Esophagus muscularis mucosa (tissue), 4 donors: ENCODE results near the gene LVRN. TPM values are rescaled to one million over a fixed set of nuclear protein-coding genes. Genes with fewer than 3 reads are reported as not detected.
A peak's percentile ranks its signal among the peaks of the same experiment; 100 is the strongest.

ENCODE experiments used
- DNase-seq: peaks from one replicate; pipeline ENCODE4 v3.0.0-alpha.2; 2017; ENCODE audit errors: extremely low spot score
- H3K27ac ChIP-seq, 4 donors: fragments of 200-600 bp; sonication (generic); replicated peaks in 1 of 4; 1 replicate in 3 of 4; 2 replicates in 1 of 4; pipeline ENCODE4 v1.5.1; 2016 to 2019; ENCODE audit warnings: mild to moderate bottlenecking in 1 of 4
- H3K27me3 ChIP-seq, 4 donors: fragments of 200-600 bp; sonication (generic); one replicate each; pipeline versions ENCODE4 v1.5.1 to v1.6.0; 2016 to 2019
- H3K36me3 ChIP-seq, 4 donors: fragments of 200-600 bp; sonication (generic); one replicate each; pipeline ENCODE4 v1.5.1; 2016 to 2019
- H3K4me1 ChIP-seq, 4 donors: fragments of 200-600 bp; sonication (generic); one replicate each; pipeline ENCODE4 v1.5.1; 2016 to 2019
- H3K4me3 ChIP-seq, 4 donors: fragments of 200-600 bp; sonication (generic); 1 replicate in 2 of 4; 2 replicates in 2 of 4; pipeline ENCODE4 v1.5.1; 2016 to 2019; ENCODE audit warnings: mild to moderate bottlenecking in 4 of 4, moderate library complexity in 1 of 4
- H3K9me3 ChIP-seq, 4 donors: fragments of 200-600 bp; sonication (generic); 1 replicate in 3 of 4; 2 replicates in 1 of 4; pipeline ENCODE4 v1.5.1; 2016 to 2019
- CTCF ChIP-seq, 3 experiments: fragments of 200-600 bp in 2 of 3; fragments of 450-650 bp in 1 of 3; sonication (generic) in 2 of 3; IDR thresholded peaks; one replicate each; pipeline ENCODE4 v1.5.1; 2017 to 2019; ENCODE audit warnings: antibody characterized with exemption in 3 of 3, mild to moderate bottlenecking in 2 of 3, moderate library complexity in 1 of 3
- EP300 ChIP-seq: sonication (generic); formaldehyde crosslinking; IDR thresholded peaks from one replicate; pipeline ENCODE4 v1.6.1; 2017; ENCODE audit warnings: antibody characterized with exemption
- POLR2A ChIP-seq: fragments of 450-650 bp; IDR thresholded peaks from one replicate; pipeline ENCODE4 v1.6.1; 2017; ENCODE audit warnings: antibody characterized with exemption, moderate library complexity, mild to moderate bottlenecking, low read depth
- POLR2AphosphoS5 ChIP-seq, 2 donors: sonication (generic); formaldehyde crosslinking; IDR thresholded peaks; one replicate each; pipeline ENCODE4 v1.6.1; 2017; ENCODE audit warnings: antibody characterized with exemption in 2 of 2
- WGBS: methylation state at CpG from one replicate; pipeline ENCODE4 v1.1.5; 2018; 5-methylcytosine and 5-hydroxymethylcytosine counted together
- intact Hi-C: fragments of 100-400 bp; cut with DNase I; formaldehyde crosslinking; loops from one replicate; pipeline ENCODE4 v1.15.1; 2023
- total RNA-seq, 4 donors: library from RNA; depleted of rRNA; stranded (reverse); fragments of >200 nt; gene quantifications; one replicate each; pipeline versions ENCODE4 v1.1.0 to v1.2.1, GENCODE V29; 2016

LVRN gene
- total RNA-seq, 4 donors from 2014 or later: 1.3 to 11.2 (median 3.4) TPM

GRCh38 chr5:115939059-115939458 is 23.2 kb upstream of the LVRN start:
- no peaks in the 10 kb centered on the region for H3K9me3 ChIP-seq
- H3K27ac ChIP-seq: no peak overlapping the region
- no peaks in the 10 kb centered on the region for H3K4me1 ChIP-seq
- peak; percentile 26 for DNase-seq
- H3K36me3 ChIP-seq: no peaks in the 10 kb centered on the region
- no peaks in the 10 kb centered on the region for H3K27me3 ChIP-seq
- WGBS: 58% methylated on average over 4 of the region's 4 CpGs
- H3K4me3 ChIP-seq: no peak overlapping the region
- intact Hi-C loops: no loop called here
- no peak for TF ChIP-seq POLR2AphosphoS5 (IDR thresholded peaks at IDR 0.05)
- TF ChIP-seq POLR2A: no peak
- no peak for TF ChIP-seq CTCF (IDR thresholded peaks at IDR 0.05)

GRCh38 chr5:115940080-115940810 is 22.0 kb upstream of the LVRN start:
- H3K27me3 ChIP-seq: no peaks in the 10 kb centered on the region
- 86% methylated on average over 4 of the region's 4 CpGs for WGBS
- no peaks in the 10 kb centered on the region for H3K36me3 ChIP-seq
- intact Hi-C loops: no loop called here
- TF ChIP-seq POLR2AphosphoS5 (IDR thresholded peaks at IDR 0.05): no peak
- no peak for TF ChIP-seq POLR2A
- TF ChIP-seq EP300: no peak
- TF ChIP-seq CTCF (IDR thresholded peaks at IDR 0.05): no peak
- peak; percentile 60 for DNase-seq
- no peak overlapping the region for H3K4me3 ChIP-seq
- no peaks in the 10 kb centered on the region for H3K4me1 ChIP-seq
- H3K27ac ChIP-seq: no peak overlapping the region
- H3K9me3 ChIP-seq: no peaks in the 10 kb centered on the region

GRCh38 chr5:115941051-115941675 is 21.1 kb upstream of the LVRN start:
- DNase-seq: peak; percentile 21
- Histone ChIP-seq H3K4me1 (no peaks in the 10 kb centered on the region), H3K4me3 (no peak overlapping the region), H3K27me3 (no peaks in the 10 kb centered on the region), H3K27ac (no peak overlapping the region), H3K9me3 (no peaks in the 10 kb centered on the region), H3K36me3 (no peaks in the 10 kb centered on the region)
- 82% methylated on average over 9 of the region's 9 CpGs for WGBS
- no peak for TF ChIP-seq POLR2A
- no peak for TF ChIP-seq CTCF (IDR thresholded peaks at IDR 0.05)
- TF ChIP-seq EP300: no peak
- TF ChIP-seq POLR2AphosphoS5 (IDR thresholded peaks at IDR 0.05): no peak
- intact Hi-C loops: no loop called here

GRCh38 chr5:115944501-115944900 is 17.8 kb upstream of the LVRN start:
- Histone ChIP-seq H3K36me3 (no peaks in the 10 kb centered on the region), H3K27me3 (no peaks in the 10 kb centered on the region), H3K9me3 (no peaks in the 10 kb centered on the region), H3K27ac (no peak overlapping the region), H3K4me1 (no peaks in the 10 kb centered on the region), H3K4me3 (no peak overlapping the region)
- intact Hi-C loops: no loop called here
- TF ChIP-seq CTCF (IDR thresholded peaks at IDR 0.05) (no peak), EP300 (no peak), POLR2AphosphoS5 (IDR thresholded peaks at IDR 0.05) (no peak), POLR2A (no peak)
- 92% methylated on average over 3 of the region's 3 CpGs for WGBS
- DNase-seq: no peak
